GM18951 (cell line): ENCODE measurements around the gene RPP38.

ENCODE experiments used
- POLR2A ChIP-seq: IDR thresholded peaks from 4 replicates; pipeline ENCODE4 v1.6.1; 2011; ENCODE audit warnings: mild to moderate bottlenecking; ENCODE audit not compliant: insufficient read length, insufficient read depth; ENCODE audit errors: extremely low read depth
- in situ Hi-C: fragments of 300-500 bp; cut with MboI; formaldehyde crosslinking; loops from one replicate; pipeline ENCODE4 v1.12.0; 2022; ENCODE audit warnings: low sequenced_read_pairs, mixed read lengths, inconsistent platforms; ENCODE audit not compliant: unreplicated experiment

Gene RPP38

DNA sequence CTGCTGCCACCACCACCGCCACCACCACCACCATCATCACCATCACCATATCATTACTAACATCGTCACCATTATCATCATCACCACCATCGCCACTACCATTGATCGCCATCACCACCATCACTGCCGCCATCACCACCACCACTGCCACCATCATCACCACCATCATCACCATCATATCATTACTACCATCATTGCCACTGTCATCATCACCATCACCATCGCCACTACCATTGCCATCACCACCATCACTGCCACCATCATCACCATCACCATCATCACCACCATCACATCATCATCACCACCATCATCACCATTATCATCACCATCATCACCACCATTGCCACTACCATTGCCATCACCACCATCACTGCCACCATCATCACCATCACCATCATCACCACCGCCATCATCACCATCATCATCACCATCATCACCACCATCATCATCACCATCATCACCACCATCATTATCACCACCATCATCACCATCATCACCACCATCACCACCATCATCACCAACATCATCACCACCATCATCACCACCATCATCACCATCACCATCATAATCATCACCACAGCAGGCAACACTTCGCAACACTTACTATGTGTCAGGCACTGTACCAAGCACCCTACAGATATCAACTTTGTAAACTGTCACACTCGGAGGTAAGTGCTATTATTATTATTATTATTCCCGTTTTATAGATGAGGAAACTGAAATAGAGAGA lies 52.1 kb downstream of the RPP38 start:
- no peak for TF ChIP-seq POLR2A
- in situ Hi-C loops, result no loop called here

DNA sequence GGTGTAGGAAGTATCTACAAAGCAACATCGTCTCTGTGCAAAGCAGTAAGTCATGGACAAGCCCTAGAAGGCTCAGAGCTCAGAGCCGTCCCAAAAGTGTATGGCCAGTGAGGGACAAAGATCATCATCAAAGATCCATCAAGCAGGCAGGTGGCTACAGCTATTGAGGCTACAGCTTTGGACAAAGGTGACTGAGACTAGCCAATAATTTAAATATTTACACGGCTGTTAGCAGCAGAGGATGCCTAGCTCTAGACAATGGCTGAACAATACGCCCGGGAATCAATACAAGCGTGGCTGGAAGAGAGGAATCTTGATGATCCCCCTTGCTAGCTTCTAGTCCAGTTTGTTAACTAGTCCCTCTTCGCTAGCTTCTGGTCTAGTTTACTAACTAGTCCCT lies 53.4 kb downstream of the RPP38 start:
- TF ChIP-seq POLR2A, result no peak
- in situ Hi-C loops, result no loop called here

DNA sequence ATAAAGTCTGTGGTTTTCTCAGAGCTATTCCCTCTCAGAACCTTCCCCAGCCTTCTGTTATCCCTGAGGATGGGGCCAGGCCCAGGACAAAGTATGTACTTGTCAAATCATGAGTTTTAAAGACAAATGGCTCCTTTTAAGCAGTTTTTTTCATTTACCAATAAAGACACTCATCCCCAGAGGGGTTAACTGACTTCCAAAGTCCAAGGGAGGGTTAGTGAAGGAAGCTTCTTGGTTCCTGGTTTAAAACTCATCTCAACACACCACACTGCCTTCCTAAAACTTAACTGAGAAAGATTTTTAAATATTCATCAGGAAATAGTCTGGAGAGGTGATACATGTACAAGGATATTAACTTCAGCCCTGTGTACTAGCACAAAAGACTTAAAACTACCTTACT lies 55.4 kb downstream of the RPP38 start:
- in situ Hi-C loops, result no loop called here

More for the DNA sequence above, 55.4 kb downstream of the RPP38 start:
- TF ChIP-seq POLR2A, result no peak
